Spinal cord (tissue), 10 donors: Measurements from ENCODE around the gene PARVB. TPM values are rescaled to one million over a fixed set of nuclear protein-coding genes. Genes with fewer than 3 reads are reported as not detected.

ENCODE experiments used
- DNase-seq, 6 donors: peaks; one replicate each; pipeline versions ENCODE4 v3.0.0 to v3.0.0-alpha.2; 2013 to 2015; ENCODE audit warnings: low spot score in 6 of 6, low read depth in 4 of 6
- H3K27ac ChIP-seq: one replicate; pipeline ENCODE4 v1.5.1; 2013; ENCODE audit warnings: low read depth, low read length, control low read depth
- H3K27me3 ChIP-seq: one replicate; pipeline ENCODE4 v1.6.1; 2013; ENCODE audit warnings: low read length; ENCODE audit not compliant: control insufficient read depth, insufficient read depth
- H3K36me3 ChIP-seq: one replicate; pipeline ENCODE4 v1.6.1; 2013; ENCODE audit warnings: low read length; ENCODE audit not compliant: control insufficient read depth, insufficient read depth
- H3K4me1 ChIP-seq: one replicate; pipeline ENCODE4 v1.6.1; 2013; ENCODE audit warnings: low read length; ENCODE audit not compliant: control insufficient read depth, insufficient read depth
- H3K4me3 ChIP-seq: one replicate; pipeline ENCODE4 v1.5.1; 2013; ENCODE audit warnings: low read depth, low read length, control low read depth
- H3K9me3 ChIP-seq: one replicate; pipeline ENCODE4 v1.6.1; 2013; ENCODE audit warnings: low read length; ENCODE audit not compliant: control insufficient read depth, insufficient read depth
- WGBS: methylation state at CpG from one replicate; pipeline ENCODE4 v1.1.5; 2013; ENCODE audit warnings: missing lambda C conversion rate; ENCODE audit not compliant: insufficient coverage; 5-methylcytosine and 5-hydroxymethylcytosine counted together
- polyA plus RNA-seq, 2 donors: library from polyadenylated mRNA; unstranded; fragments of 120-200 nt; gene quantifications; one replicate each; pipeline ENCODE4 v1.2.1, GENCODE V29; 2013; ENCODE audit not compliant: insufficient read length in 2 of 2
- total RNA-seq, 2 donors: library from RNA; depleted of rRNA in 1 of 2; stranded (reverse); fragments of 120-200 nt in 1 of 2; fragments of >200 nt in 1 of 2; gene quantifications; one replicate each; pipeline versions ENCODE4 v1.2.3 to v1.2.4, GENCODE V29; 2013 to 2014
- donor health status: healthy.

Gene PARVB
- total and polyA plus RNA-seq, 4 donors = 9.7 to 26.0 (median 18.9) TPM

DNA sequence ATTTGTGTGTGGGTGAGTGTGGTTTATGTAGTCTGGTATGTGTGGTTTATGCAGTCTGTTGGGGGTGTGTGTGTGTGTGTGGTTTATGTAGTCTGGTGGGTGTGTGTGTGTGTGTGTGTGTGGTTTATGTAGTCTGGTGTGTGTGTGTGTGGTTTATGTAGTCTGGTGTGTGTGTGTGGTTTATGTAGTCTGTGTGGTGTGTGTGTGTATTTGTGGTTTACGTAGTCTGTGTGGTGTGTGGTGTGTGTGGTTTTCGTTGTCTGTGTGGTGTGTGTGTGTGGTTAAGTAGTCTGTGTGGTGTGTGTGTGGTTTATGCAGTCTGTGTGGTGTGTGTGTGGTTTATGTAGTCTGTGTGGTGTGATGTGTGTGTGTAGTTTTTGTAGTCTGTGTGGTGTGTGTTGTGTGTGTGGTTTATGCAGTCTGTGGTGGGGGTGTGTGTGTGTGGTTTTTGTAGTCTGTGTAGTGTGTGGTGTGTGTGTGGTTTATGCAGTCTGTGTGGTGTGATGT lies 130.4 kb downstream of the PARVB start:
- peaks cover 20% of the 10 kb centered on the region for H3K4me1 ChIP-seq
- no peak overlapping the region for H3K4me3 ChIP-seq
- no peaks in the 10 kb centered on the region for H3K27me3 ChIP-seq
- no peaks in the 10 kb centered on the region for H3K9me3 ChIP-seq
- no peak overlapping the region for H3K27ac ChIP-seq
- DNase-seq = no peak
- peaks cover 4% of the 10 kb centered on the region for H3K36me3 ChIP-seq
- WGBS = 93% methylated on average over 2 of the region's 2 CpGs

DNA sequence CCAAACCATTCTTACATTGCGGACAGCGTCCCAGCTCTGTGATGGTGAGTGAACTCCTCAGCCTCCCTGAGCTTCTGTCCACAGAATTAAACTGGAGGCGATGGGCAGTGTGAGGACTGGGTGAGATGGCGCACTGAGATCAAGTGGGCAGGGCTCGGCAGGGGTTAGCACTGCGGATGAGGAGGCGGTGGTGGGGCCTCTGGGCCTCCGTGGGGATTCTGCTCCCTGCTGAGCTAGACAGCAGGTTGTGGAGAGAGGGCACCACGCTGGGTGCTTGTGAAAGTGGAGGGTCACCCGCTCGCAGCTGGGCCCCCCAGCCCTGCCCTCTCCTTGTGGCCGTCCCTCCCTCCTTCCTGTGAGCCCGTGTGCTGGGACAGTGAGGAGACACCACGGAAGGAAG lies 131.0 kb downstream of the PARVB start:
- no peak for DNase-seq
- no peaks in the 10 kb centered on the region for H3K9me3 ChIP-seq
- H3K4me3 ChIP-seq = no peak overlapping the region
- H3K27me3 ChIP-seq = no peaks in the 10 kb centered on the region
- WGBS = 82% methylated on average over 7 of the region's 14 CpGs
- no peak overlapping the region for H3K27ac ChIP-seq
- H3K36me3 ChIP-seq = peaks cover 4% of the 10 kb centered on the region
- H3K4me1 ChIP-seq = peaks cover 26% of the 10 kb centered on the region

DNA sequence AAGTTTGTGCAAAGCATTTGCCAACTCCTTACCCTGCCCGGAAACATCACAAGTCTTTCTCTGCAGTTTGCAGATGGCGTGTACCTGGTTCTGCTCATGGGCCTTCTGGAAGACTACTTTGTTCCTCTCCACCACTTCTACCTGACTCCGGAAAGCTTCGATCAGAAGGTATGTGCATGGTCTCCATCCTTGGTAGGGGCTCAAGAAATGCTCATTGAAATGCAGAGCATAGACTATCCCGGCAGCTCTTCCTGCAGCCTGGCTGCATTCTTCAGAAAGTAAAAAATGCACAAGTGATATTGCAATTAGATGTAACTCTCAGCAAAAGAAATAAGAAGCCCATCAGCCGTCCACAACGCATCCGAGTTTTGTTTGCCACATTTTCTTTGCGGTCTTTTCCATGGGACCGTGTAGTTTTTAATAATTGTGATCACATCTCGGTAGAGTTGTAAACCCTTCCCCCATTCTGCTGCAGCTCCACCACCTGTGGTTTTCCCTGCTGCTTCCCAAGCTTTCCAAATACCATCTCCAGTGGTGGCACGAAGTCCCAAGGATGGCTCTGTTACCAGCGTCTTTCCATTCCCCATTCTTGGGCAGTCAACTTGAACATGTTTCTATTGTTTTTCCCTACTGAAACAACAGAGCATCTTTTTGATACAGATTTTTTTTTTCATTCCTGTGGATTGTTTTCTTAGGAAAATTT lies 134.0 kb downstream of the PARVB start:
- peak in 1 of 6 donors; percentile 68 for DNase-seq
- Histone ChIP-seq H3K4me1 (peaks cover 27% of the 10 kb centered on the region), H3K27ac (no peak overlapping the region), H3K27me3 (no peaks in the 10 kb centered on the region), H3K9me3 (no peaks in the 10 kb centered on the region), H3K36me3 (peaks cover 4% of the 10 kb centered on the region), H3K4me3 (no peak overlapping the region)
- 58% methylated on average over 9 of the region's 13 CpGs for WGBS

DNA sequence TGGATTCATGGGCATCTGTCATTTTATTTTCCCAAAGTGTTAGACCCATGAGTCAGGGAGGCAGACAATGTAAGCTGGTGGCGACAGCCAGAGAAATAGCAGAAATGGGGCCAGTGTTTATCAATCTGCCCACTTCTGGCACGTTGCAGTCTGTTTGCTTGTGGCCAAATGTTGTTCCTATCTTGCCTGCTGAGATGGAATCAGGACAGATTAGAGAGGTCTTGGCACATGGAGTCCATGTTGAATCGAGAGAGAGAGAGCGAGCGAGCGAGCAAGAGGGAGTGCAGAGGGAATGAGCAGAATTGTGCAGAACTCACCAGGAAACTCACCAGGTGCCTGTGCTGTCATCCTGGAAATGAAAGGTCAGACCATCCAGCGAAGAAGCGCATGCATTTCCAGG lies 134.7 kb downstream of the PARVB start:
- Histone ChIP-seq H3K27me3 (no peaks in the 10 kb centered on the region), H3K4me1 (peaks cover 34% of the 10 kb centered on the region), H3K27ac (no peak overlapping the region), H3K9me3 (no peaks in the 10 kb centered on the region), H3K4me3 (no peak overlapping the region), H3K36me3 (peaks cover 7% of the 10 kb centered on the region)
- 60% methylated on average over 7 of the region's 8 CpGs for WGBS
- peak in 2 of 6 donors; percentile 77 to 93 for DNase-seq

DNA sequence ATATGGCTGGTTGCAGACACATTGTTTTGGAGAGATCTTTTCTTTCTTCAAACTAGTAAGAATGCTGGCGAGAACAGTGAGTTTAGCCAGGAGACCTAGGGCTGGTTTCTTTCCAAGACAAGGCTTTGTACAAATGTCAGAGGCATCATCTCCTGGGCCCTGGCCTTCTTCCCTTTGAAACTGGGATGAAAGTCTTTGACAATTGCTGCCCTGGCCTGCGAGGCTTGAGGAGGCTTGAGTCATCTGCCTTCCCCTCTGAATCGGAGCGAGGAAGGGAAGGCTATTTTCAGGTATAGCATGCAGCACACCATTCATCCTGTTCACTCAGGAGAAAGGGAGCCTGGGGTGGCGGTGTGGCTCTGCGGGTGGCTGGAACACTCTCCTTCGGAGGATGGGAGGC lies 135.1 kb downstream of the PARVB start:
- Histone ChIP-seq H3K36me3 (peaks cover 7% of the 10 kb centered on the region), H3K27me3 (no peaks in the 10 kb centered on the region), H3K4me3 (no peak overlapping the region), H3K27ac (no peak overlapping the region), H3K9me3 (no peaks in the 10 kb centered on the region), H3K4me1 (peaks cover 38% of the 10 kb centered on the region)
- 67% methylated on average over 1 of the region's 7 CpGs for WGBS
- DNase-seq = no peak

DNA sequence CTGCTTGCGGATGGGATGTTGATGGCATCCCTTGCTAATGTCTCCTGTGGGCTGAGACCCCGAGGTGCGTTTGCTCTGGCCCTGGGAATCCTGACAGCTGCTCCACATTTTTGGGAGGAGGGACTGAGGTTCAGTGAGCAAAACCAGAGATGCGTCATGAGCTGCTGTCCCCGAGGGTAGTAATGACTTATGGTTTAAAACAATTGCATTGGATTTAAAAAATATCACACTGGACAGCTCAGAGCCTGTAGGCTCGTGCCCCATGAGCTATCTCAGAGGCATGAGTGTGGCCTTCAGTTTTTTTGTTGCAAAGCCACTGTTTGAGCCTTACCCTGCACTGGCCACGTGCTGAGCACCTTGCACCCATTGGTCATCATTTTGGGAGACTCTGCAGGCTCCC lies 135.7 kb downstream of the PARVB start:
- no peaks in the 10 kb centered on the region for H3K9me3 ChIP-seq
- H3K36me3 ChIP-seq = peaks cover 7% of the 10 kb centered on the region
- no peaks in the 10 kb centered on the region for H3K27me3 ChIP-seq
- no peak for DNase-seq
- H3K27ac ChIP-seq = no peak overlapping the region
- WGBS = 87% methylated on average over 7 of the region's 7 CpGs
- H3K4me1 ChIP-seq = peaks cover 42% of the 10 kb centered on the region
- no peak overlapping the region for H3K4me3 ChIP-seq

DNA sequence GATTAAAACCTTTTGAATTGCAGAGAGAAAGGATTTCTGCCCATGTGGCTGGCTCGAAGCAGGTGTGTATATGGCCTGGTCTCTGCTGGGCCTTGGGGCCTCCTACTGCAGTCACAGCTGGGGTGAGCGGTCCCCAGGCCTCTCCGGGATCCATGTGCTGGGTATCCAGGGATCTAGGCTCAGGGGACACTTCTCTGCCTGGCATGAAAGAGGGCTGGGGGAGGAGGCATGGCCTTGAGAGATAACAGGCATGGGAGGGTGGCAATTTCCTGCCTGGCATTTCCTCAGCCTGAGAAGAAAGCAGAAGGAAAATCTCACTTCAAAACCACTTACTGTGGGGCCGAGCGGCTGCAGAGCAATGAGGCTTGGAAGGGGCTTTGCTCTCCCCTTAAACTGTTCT lies 136.3 kb downstream of the PARVB start:
- Histone ChIP-seq H3K27ac (no peak overlapping the region), H3K9me3 (no peaks in the 10 kb centered on the region), H3K27me3 (no peaks in the 10 kb centered on the region), H3K36me3 (peaks cover 3% of the 10 kb centered on the region), H3K4me1 (peaks cover 42% of the 10 kb centered on the region), H3K4me3 (no peak overlapping the region)
- WGBS = 78% methylated on average over 5 of the region's 5 CpGs
- no peak for DNase-seq

DNA sequence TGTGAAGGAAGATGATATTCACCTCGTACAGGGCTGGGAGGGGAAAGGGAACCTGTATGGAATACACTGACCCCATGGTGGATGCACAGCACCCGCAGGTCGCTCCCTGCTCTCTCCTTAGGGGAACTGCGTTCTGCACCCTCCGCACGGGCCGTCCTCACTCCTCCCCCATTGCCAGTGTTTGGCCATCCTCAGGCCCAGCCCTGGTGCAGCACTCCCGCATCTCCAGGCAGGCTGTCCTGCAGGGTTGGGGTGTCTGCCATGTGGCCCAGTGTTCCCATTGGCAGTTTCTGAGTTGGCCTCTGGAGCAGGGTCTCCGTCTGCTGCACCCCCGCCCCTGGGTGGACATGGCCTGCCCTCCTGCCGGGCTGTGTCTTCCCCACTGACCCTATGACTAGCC lies 137.6 kb downstream of the PARVB start:
- 93% methylated on average over 10 of the region's 11 CpGs for WGBS
- DNase-seq = no peak
- H3K36me3 ChIP-seq = peaks cover 10% of the 10 kb centered on the region

DNA sequence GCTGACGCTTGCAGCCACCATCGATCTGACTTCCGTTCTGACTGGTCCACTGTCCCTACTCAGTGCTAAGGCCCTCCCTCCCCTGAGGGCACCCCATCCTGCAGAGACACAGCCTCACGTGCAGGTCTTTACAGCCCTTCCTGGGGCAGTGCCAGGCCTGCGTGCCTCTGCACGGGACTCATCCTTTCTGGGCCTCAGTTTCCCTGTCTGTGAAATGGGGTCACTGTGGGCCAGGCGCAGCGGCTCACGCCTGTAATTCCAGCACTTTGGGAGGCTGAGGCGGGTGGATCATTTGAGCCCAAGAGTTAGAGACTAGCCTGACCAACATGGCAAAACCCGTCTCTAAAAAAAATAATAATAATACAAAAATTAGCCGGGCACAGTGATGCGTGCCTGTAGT lies 138.9 kb downstream of the PARVB start:
- no peak overlapping the region for H3K27ac ChIP-seq
- 89% methylated on average over 7 of the region's 13 CpGs for WGBS
- no peak overlapping the region for H3K4me3 ChIP-seq
- H3K36me3 ChIP-seq = peaks cover 15% of the 10 kb centered on the region
- H3K9me3 ChIP-seq = no peaks in the 10 kb centered on the region
- peaks cover 47% of the 10 kb centered on the region for H3K4me1 ChIP-seq
- no peak for DNase-seq
- H3K27me3 ChIP-seq = no peaks in the 10 kb centered on the region

More for the DNA sequence above, 137.6 kb downstream of the PARVB start:
- peaks cover 47% of the 10 kb centered on the region for H3K4me1 ChIP-seq
- no peak overlapping the region for H3K27ac ChIP-seq
- no peaks in the 10 kb centered on the region for H3K27me3 ChIP-seq
- no peaks in the 10 kb centered on the region for H3K9me3 ChIP-seq
- H3K4me3 ChIP-seq = no peak overlapping the region

DNA sequence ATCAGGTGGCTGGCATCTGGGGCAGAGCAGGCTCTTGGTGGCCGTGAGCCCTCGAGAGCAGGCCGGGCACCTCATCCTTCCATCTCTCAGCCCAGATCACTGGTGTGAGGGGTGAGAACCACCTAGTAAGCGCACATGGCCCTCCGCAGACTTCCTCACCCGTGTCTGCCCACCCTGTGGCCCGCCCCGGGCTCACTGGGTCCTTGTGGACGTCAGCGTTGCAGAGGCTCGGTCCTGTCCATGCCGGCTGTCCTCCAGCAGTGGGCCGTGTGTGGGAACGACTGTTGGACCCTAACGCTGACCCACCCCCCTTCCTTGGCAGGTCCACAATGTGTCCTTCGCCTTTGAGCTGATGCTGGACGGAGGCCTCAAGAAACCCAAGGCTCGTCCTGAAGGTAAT lies 139.4 kb downstream of the PARVB start:
- WGBS = 94% methylated on average over 18 of the region's 18 CpGs
- H3K36me3 ChIP-seq = peaks cover 19% of the 10 kb centered on the region

More for the DNA sequence above, 139.4 kb downstream of the PARVB start:
- Histone ChIP-seq H3K9me3 (no peaks in the 10 kb centered on the region), H3K4me1 (peaks cover 42% of the 10 kb centered on the region), H3K27me3 (no peaks in the 10 kb centered on the region), H3K27ac (no peak overlapping the region), H3K4me3 (no peak overlapping the region)
- no peak for DNase-seq
